T-helper 1 cell treated with Interleukin-12 subunit alpha and Interleukin-12 subunit beta and Interleukin-4 antibody, amounts not matched to agents 30 ng/mL and 1 ng/mL, for 36 hours (primary cell): ENCODE data around the gene PREX1. TPM values are rescaled to one million over a fixed set of nuclear protein-coding genes. Genes with fewer than 3 reads are reported as not detected.
"Not testable (repeated sequence)": the region's sequence is repeated elsewhere in the genome, so short reads cannot be mapped to it uniquely, and the experiment has no call there.

Source experiments
- intact Hi-C: fragments of 100-400 bp; cut with micrococcal nuclease; formaldehyde crosslinking; loops from one replicate; pipeline ENCODE4 v1.15.1; 2024
- total RNA-seq: library from RNA; stranded (reverse); gene quantifications from 2 replicates; pipeline ENCODE4 v1.2.3, GENCODE V29; 2022

Gene PREX1
- 119 TPM in 2 replicates for total RNA-seq

DNA sequence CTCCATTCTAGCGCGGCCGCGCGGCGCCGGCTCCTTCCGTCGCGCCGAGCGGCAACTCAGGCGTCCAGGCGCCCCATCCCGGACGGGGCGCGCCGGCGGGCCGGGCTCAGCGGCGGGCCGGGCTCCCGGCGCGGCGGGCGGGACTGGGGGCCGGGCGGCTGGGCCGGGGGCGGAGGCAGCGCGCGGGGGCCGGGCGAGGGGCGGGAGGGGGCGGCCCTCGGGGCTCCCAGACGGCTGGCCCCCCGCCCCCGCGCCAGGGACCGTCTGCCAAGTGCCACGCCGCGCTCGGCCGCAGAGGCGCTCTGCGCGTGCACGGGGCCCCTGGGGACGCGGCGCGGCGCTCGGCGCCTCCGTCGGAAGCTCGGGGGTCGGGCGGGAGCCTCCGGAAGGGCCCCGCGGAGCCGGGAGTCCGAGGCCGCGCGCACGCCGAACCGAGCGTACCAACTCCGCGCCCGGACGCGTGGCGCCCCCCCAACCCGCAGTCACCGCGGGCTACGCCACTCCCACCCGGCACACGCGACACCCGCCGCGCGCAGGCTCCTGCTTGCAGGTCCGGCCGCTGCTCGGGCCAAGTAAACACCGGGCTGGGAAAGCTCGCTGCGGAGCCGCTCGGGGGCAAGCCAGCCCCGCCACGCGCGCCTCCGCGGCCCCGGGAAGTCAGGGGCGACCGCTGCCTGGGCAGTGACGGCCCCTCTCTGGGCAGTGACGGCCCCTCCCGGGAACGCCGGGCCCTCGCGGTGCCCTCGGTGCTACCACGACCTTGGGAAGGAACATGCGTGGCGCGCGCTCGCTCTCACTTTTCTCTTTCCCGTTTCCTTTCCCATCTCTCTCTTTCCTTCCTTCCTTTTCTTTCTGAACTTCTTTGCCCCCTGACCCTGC, at the start of gene PREX1:
PREX1 (minus strand) TSS at position 145 of the 879 bp plus-strand sequence; CDS start at position 6, 139 bp downstream.
- intact Hi-C loops, result loop anchor here (1.0 to 5.0 kb wide), 5 partner anchors 68 to 219 kb away; partner anchors contain the start of genes ARFGEF2 and CSE1L

- intact Hi-C loops, result no loop called here
Observed at GRCh38 chr20:48877304-48877703, 49.5 kb upstream of the PREX1 start.

- intact Hi-C loops, result no loop called here
Observed at GRCh38 chr20:48875914-48876240, 48.1 kb upstream of the PREX1 start.

- intact Hi-C loops, result no loop called here
Observed at GRCh38 chr20:48875233-48875913, 47.6 kb upstream of the PREX1 start.

- intact Hi-C loops, result not testable (repeated sequence)
Observed at GRCh38 chr20:48869442-48869841, 41.6 kb upstream of the PREX1 start.

DNA sequence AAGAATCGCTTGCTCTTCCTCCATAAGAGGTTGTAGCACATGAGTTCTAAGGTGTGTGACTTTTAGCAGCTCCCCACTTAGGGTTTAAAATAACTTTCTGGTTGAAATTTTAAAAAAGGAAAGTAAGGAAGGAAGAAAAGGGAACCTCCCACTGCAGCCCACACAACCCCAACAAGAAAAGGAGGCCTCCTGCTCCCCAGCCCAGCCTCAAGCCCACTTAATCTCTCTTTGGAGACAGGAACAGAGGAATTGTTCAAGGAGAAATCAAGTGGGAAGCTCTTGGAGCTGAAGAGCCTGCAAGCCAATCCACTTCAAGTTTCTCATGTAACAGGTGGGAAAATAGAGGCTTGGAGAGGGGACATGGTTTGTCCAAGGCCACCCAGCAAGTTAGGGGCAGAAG, 39.1 kb upstream of the PREX1 start:
- intact Hi-C loops, result no loop called here

GRCh38 chr20:48864738-48865318, 37.0 kb upstream of the PREX1 start:
- intact Hi-C loops, result no loop called here

- intact Hi-C loops, result no loop called here
Observed at GRCh38 chr20:48864254-48864653, 36.5 kb upstream of the PREX1 start.

GRCh38 chr20:48862279-48862678, 34.5 kb upstream of the PREX1 start:
- intact Hi-C loops, result no loop called here

GRCh38 chr20:48861444-48861843, 33.6 kb upstream of the PREX1 start:
- intact Hi-C loops, result no loop called here

DNA sequence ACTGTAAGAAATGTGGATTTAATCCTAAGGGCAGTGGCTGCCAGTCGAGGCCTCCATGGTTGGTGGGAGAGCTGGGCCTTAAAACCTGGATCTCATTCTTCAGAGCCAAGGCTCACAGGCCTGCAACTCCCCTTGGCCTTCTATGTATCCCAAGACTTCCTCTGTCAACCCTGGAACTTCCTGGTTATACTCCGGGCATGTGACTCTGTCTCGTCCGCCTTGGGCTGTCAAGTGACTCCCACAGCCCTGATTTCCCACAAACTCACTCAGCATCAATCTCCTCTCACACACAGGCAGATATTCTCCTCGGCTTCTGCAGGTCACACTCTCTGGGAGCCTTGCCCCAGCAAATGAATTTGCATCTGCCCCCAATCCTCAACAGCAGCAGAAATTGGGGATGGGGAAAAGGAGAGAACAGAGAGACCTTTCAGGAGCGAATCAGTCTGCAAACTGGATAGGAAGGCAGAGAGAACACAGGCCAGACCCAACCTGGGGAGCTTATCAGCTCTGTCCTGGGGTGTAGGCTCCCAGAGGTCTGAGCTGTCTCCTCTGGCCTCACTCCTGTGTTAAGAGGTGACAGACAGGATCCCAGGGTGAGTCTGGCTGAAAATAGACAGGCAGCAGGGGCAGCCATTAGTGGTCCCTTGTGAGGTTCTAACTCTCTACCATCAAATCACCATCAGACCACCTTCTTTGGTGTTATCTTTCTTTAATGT, 30.4 kb upstream of the PREX1 start:
- intact Hi-C loops, result no loop called here

- intact Hi-C loops, result no loop called here
Observed at GRCh38 chr20:48856130-48856529, 28.3 kb upstream of the PREX1 start.

- intact Hi-C loops, result no loop called here
Observed at GRCh38 chr20:48855046-48855445, 27.2 kb upstream of the PREX1 start.

- intact Hi-C loops, result no loop called here
Observed at GRCh38 chr20:48852609-48853008, 24.8 kb upstream of the PREX1 start.

DNA sequence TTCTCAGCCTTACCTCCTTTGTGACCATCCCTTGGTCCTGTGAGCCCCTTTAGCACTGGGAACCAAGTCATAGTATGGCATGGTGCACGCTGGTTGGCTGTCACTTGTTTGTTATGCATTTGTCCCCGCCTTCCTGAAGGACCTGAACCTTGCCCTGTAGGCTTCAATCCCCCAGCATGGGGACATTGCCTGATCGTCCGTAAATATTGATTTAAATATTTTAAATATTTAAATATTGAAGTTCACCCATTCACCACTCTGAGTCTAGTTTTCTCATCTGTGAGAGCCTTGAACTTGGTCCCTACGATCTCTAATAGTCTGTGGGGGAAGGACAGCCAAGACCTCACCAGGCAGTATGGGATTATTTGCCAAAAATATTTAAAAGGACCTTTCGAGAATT, 23.8 kb upstream of the PREX1 start:
- intact Hi-C loops, result no loop called here

DNA sequence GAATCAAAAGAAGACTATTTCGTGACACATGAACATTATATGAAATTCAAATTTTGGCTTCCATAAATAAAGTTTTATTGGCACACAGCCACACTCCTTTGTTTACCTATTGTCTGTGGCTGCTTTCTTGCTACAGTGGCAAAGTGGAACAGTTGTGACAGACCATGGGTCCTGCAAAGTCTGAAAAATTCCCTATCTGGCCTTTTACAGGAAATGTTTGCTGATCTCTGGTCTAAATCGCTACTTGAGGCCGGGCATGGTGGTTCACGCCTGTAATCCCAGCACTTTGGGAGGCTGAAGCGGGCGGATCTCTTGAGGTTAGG, 23.1 kb upstream of the PREX1 start:
- intact Hi-C loops, result no loop called here

DNA sequence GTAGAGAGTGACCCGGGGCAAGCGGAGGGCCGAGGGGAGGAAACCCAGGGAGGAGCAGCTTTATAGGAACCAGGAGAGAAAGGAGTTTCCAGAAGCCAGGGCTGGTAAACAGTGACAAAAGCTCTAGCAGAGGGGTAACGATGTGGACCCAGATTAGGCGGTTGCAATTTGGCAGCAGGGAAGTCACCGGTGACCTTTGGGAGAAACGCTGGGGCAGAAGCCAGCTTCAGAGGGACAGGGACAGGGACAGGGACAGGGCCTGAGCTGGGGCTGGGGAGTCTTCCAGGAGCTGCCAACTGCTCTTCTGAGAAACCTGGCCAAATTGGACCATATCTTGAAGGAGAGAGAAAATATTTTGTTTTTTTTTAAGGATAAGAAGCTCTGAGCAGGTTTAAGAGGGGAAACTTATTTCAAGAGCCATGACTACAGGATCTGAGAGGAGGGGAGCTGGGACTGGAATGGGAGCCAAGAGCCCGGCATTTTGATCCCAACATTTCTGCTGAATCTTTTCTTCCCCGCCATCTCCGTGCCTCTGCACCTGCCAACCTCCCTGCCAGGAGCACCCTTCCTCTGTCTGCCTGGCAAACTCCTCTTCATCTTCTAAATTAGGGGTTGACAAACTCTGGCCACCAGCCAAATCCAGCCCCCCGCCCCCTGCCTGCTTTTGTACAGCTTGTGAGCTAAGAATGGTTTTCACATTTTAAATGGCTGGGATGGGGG, 22.6 kb upstream of the PREX1 start:
- intact Hi-C loops, result no loop called here

DNA sequence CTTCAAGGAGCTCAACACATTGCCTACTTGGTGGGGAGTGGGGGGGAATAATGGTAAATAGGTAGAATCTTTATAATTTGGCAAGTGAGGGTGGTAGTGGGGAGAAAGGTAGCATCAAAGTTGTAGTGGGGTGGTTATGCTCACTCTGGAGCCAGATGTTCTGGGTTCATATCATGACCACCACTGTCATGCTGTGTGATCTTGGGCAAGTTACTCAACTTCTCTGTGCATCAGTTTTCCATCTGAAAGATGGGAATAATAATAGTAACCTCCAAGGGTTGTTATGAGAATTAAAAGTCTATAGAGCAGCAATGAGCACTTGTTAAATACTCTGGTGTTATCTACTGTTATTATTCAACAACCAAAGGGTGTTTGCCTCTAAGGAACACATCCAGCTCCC, 22.0 kb upstream of the PREX1 start:
- intact Hi-C loops, result no loop called here

DNA sequence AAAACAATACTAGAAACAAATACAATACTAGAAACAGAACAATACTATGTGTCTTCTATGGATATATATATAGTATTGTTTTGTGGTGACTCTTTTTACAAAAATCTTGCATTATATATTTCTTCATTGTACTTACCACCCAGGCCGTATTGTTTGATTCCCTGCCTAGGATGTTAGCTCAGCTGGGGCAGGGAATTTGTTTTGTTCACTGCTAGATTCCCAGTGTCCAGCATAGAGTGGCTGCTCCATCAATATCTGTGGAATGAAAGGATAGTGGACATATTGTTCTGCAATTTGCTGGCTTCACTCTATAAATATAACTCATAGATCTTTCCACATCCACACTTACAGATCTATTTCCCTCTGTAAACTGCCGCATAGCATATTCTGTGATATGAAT, 21.5 kb upstream of the PREX1 start:
- intact Hi-C loops, result no loop called here

DNA sequence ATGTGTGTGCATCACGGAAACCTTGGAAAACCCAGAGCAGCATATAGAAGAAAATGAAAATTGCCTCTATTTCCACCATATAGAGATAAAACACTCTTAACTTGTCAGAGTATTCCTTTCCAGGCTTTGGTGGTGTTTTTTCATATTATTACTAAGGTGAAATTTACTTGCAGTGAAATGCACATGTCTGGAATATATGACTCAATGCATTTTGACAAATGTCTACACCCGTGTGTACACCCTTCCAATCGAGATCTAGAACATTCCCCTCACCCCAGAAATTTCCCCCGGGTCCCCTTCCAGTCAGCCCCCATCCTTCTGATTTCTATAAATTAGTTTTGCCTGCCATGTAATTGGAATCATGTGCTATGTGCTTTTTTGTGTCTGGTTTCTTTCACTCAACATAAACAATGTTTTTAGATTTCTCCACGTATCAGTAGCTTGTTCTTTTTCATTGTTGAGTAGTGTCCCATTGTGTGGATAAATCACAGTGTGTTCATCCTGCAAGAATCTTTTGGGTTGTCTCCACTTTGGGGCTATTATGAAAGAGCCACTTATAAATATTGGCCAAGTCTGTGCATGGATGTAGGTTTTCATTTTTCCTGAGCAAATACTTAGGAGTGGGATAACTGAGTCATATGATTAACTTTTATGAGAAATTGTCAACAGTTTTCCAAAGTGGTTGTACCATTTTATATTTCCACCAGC, 19.9 kb upstream of the PREX1 start:
- intact Hi-C loops, result loop anchor here (2.0 kb wide), 1 partner anchor 17 kb away; no protein-coding TSS in a partner anchor
